K562 (cell line): ENCODE results near the gene GLTP. TPM values are rescaled to one million over a fixed set of nuclear protein-coding genes. Genes with fewer than 3 reads are reported as not detected.
A peak's percentile ranks its signal among the peaks of the same experiment; 100 is the strongest.

Experiments
- ATF3 ChIP-seq, 2 experiments: fragments of 450-650 bp in 1 of 2; sonication (generic) in 1 of 2; formaldehyde crosslinking in 1 of 2; IDR thresholded peaks in 1 of 2; conservative IDR thresholded peaks in 1 of 2; 2 replicates each; pipeline versions ENCODE4 v1.6.1 to v1.8.1; 2016 to 2023; ENCODE audit warnings: mild to moderate bottlenecking in 2 of 2, moderate library complexity in 2 of 2, inconsistent platforms in 1 of 2, missing genetic modification reagents in 1 of 2
- C11orf30 ChIP-seq: fragments of 450-650 bp; IDR thresholded peaks from 2 replicates; pipeline ENCODE4 v1.6.1; 2016; ENCODE audit warnings: low read depth, mild to moderate bottlenecking
- CBFA2T2 ChIP-seq: fragments of 450-650 bp; conservative IDR thresholded peaks from 2 replicates; pipeline ENCODE4 v1.6.1; 2017; ENCODE audit warnings: mild to moderate bottlenecking
- CEBPB ChIP-seq: fragments of 450-650 bp; IDR thresholded peaks from 2 replicates; pipeline ENCODE4 v1.6.1; 2016; ENCODE audit warnings: missing genetic modification characterization, missing compliant biosample characterization
- CREM ChIP-seq: IDR thresholded peaks from 2 replicates; pipeline ENCODE4 v1.6.1; 2014; ENCODE audit warnings: antibody characterized with exemption, low read depth
- FOXK1 ChIP-seq: sonication (generic); formaldehyde crosslinking; IDR thresholded peaks from 2 replicates; pipeline ENCODE4 v1.8.0; 2022; ENCODE audit warnings: missing genetic modification reagents, mild to moderate bottlenecking, borderline replicate concordance
- GABPA ChIP-seq: fragments of 200-800 bp; sonication (Bioruptor generic); conservative IDR thresholded peaks from 2 replicates; pipeline ENCODE4 v1.6.1; 2016; ENCODE audit warnings: low read depth, missing genetic modification characterization, missing compliant biosample characterization
- HMBOX1 ChIP-seq: sonication (generic); IDR thresholded peaks from 2 replicates; pipeline ENCODE4 v1.6.1; 2016
- IRF2 ChIP-seq: sonication (generic); formaldehyde crosslinking; IDR thresholded peaks from 2 replicates; pipeline ENCODE4 v1.8.1; 2022; ENCODE audit warnings: mild to moderate bottlenecking, missing genetic modification reagents
- MBD2 ChIP-seq: sonication (generic); IDR thresholded peaks from 2 replicates; pipeline ENCODE4 v1.6.1; 2016; ENCODE audit warnings: low read depth, borderline replicate concordance
- NCOA2 ChIP-seq, 2 experiments: fragments of 450-650 bp; IDR thresholded peaks; 2 replicates each; pipeline ENCODE4 v1.6.1; 2018; ENCODE audit warnings: mild to moderate bottlenecking in 2 of 2, moderate library complexity in 1 of 2; ENCODE audit not compliant: partially characterized antibody in 2 of 2
- NCOA6 ChIP-seq: fragments of 450-650 bp; IDR thresholded peaks from 2 replicates; pipeline ENCODE4 v1.6.1; 2017; ENCODE audit warnings: mild to moderate bottlenecking
- NCOR1 ChIP-seq: fragments of 450-650 bp; IDR thresholded peaks from 2 replicates; pipeline ENCODE4 v1.6.1; 2016; ENCODE audit warnings: mild to moderate bottlenecking, moderate library complexity
- NR4A1 ChIP-seq, 2 experiments: fragments of 250-450 bp in 1 of 2; fragments of 450-650 bp in 1 of 2; sonication (Bioruptor Pico) in 1 of 2; IDR thresholded peaks; 2 replicates each; pipeline versions ENCODE4 v1.4.0 to v1.6.1; 2016 to 2020; ENCODE audit warnings: mild to moderate bottlenecking in 2 of 2, missing compliant biosample characterization in 1 of 2, missing genetic modification characterization in 1 of 2, moderate library complexity in 1 of 2
- PHF20 ChIP-seq: fragments of 450-650 bp; IDR thresholded peaks from 2 replicates; pipeline ENCODE4 v1.6.1; 2018; ENCODE audit not compliant: partially characterized antibody
- RHOXF2B ChIP-seq: fragments of 250-450 bp; sonication (Bioruptor Pico); conservative IDR thresholded peaks from 2 replicates; pipeline ENCODE4 v1.5.1; 2021
- SNRNP70 ChIP-seq: fragments of 200-400 bp; formaldehyde crosslinking; optimal IDR thresholded peaks from 2 replicates; pipeline ENCODE3; 2017; ENCODE audit warnings: low read depth, low read length
- SRSF3 ChIP-seq: fragments of 200-400 bp; formaldehyde crosslinking; IDR thresholded peaks from 2 replicates; pipeline ENCODE4 v1.6.1; 2016; ENCODE audit warnings: mild to moderate bottlenecking, low read length, moderate library complexity; ENCODE audit not compliant: insufficient read depth
- TEAD1 ChIP-seq, 2 experiments: fragments of 450-650 bp in 1 of 2; sonication (generic) in 1 of 2; formaldehyde crosslinking; IDR thresholded peaks; 2 replicates each; pipeline versions ENCODE4 v1.4.0 to v1.8.0; 2020 to 2022; ENCODE audit warnings: mild to moderate bottlenecking in 2 of 2, missing genetic modification reagents in 1 of 2
- ZNF224 ChIP-seq: sonication (generic); formaldehyde crosslinking; IDR thresholded peaks from 2 replicates; pipeline ENCODE4 v1.8.0; 2022; ENCODE audit warnings: mild to moderate bottlenecking, missing genetic modification reagents
- ZNF232 ChIP-seq: sonication (generic); formaldehyde crosslinking; IDR thresholded peaks from 2 replicates; pipeline ENCODE4 v1.8.0; 2022; ENCODE audit warnings: mild to moderate bottlenecking, missing genetic modification reagents
- ZNF253 ChIP-seq: fragments of 250-450 bp; sonication (Bioruptor Pico); conservative IDR thresholded peaks from 2 replicates; pipeline ENCODE4 v1.6.1; 2021; ENCODE audit warnings: mild to moderate bottlenecking
- ZNF277 ChIP-seq: fragments of 250-450 bp; sonication (Bioruptor Pico); IDR thresholded peaks from 2 replicates; pipeline ENCODE4 v1.8.0; 2022; ENCODE audit warnings: inconsistent platforms, mild to moderate bottlenecking, moderate library complexity, borderline replicate concordance
- ZNF507 ChIP-seq: conservative IDR thresholded peaks from 2 replicates; pipeline ENCODE4 v1.6.1; 2017; ENCODE audit warnings: missing genetic modification characterization, missing compliant biosample characterization
- ZNF717 ChIP-seq: fragments of 250-450 bp; sonication (Bioruptor Pico); IDR thresholded peaks from 2 replicates; pipeline ENCODE4 v1.5.0; 2021
- ZNF766 ChIP-seq: fragments of 200-800 bp; sonication (Bioruptor generic); conservative IDR thresholded peaks from 2 replicates; pipeline ENCODE4 v1.6.1; 2016; ENCODE audit warnings: missing genetic modification characterization, missing compliant biosample characterization
- ZNF77 ChIP-seq: fragments of 250-450 bp; sonication (Bioruptor Pico); IDR thresholded peaks from 2 replicates; pipeline ENCODE4 v1.5.0; 2020
- polyA plus RNA-seq, 8 experiments: library from polyadenylated mRNA; depleted of rRNA in 4 of 8; stranded (reverse) in 5 of 8; unstranded in 3 of 8; fragments of >200 nt; fragmentation: Nextera tagmentation in 2 of 8; fragmentation: Illumina TruSeq in 1 of 8; extraction: Ambion mirVana in 2 of 8; extraction: Trizol in 1 of 8; gene quantifications; 2 replicates each; pipeline versions ENCODE4 v1.2.1 to v1.2.3, GENCODE V29; 2011 to 2014; ENCODE audit warnings: inconsistent platforms in 1 of 8, missing spikeins in 1 of 8
- total RNA-seq, 7 experiments: library from RNA; depleted of rRNA in 6 of 7; stranded (reverse); fragments of >200 nt in 6 of 7; fragmentation: Illumina TruSeq in 2 of 7; extraction: Trizol in 2 of 7; gene quantifications; 2 replicates each; pipeline versions ENCODE4 v1.2.1 to v1.2.3, GENCODE V29; 2011 to 2021; ENCODE audit warnings: low replicate concordance in 1 of 7

The GLTP gene
- total and polyA plus RNA-seq, 9 of the 15 experiments (the other 6 are each of a cell fraction or from before 2014, with no cell fraction given): 4.4 to 8.3 (median 6.1) TPM

GRCh38 chr12:109888179-109889020 lies 8.1 kb upstream of the GLTP start (continued):
- TF ChIP-seq ZNF766 (CRISPR knock-in tag) (0 out of 2 replicates have a peak, but pooled peaks have one; percentile 28), ZNF717 (no peak), ZNF277 (no peak), MBD2 (no peak), SRSF3 (no peak), ZNF77 (no peak), NCOA6 (no peak), TEAD1 (CRISPR knock-in tag; IDR thresholded peaks at IDR 0.05) (no peak), FOXK1 (no peak), ZNF224 (CRISPR knock-in tag) (no peak), CBFA2T2 (no peak), GABPA (0 out of 2 replicates have a peak, but pooled peaks have one; percentile 27), PHF20 (no peak), ZNF253 (CRISPR knock-in tag) (no peak), SNRNP70 (no peak), ATF3 (IDR thresholded peaks at IDR 0.05) (peak; percentile 84), ATF3 (CRISPR knock-in tag; conservative IDR thresholded peaks at IDR 0.05) (no peak), IRF2 (no peak), RHOXF2B (CRISPR knock-in tag) (no peak), CREM (0 out of 2 replicates have a peak, but pooled peaks have one; percentile 21), ZNF232 (CRISPR knock-in tag) (no peak), NR4A1 (CRISPR knock-in tag; IDR thresholded peaks at IDR 0.05) (no peak), NR4A1 (tag; IDR thresholded peaks at IDR 0.05) (no peak), C11orf30 (no peak), CEBPB (peak; percentile 39; the same call in 1 of the 2 replicates), NCOR1 (no peak), ZNF507 (no peak), NCOA2 (IDR thresholded peaks at IDR 0.05; ENCODE audit: partially characterized antibody in 2 of 2) (no peak), HMBOX1 (0 out of 2 replicates have a peak, but pooled peaks have one; percentile 14)
